ENCODE results near the gene CARNS1.

CARNS1 gene

DNA sequence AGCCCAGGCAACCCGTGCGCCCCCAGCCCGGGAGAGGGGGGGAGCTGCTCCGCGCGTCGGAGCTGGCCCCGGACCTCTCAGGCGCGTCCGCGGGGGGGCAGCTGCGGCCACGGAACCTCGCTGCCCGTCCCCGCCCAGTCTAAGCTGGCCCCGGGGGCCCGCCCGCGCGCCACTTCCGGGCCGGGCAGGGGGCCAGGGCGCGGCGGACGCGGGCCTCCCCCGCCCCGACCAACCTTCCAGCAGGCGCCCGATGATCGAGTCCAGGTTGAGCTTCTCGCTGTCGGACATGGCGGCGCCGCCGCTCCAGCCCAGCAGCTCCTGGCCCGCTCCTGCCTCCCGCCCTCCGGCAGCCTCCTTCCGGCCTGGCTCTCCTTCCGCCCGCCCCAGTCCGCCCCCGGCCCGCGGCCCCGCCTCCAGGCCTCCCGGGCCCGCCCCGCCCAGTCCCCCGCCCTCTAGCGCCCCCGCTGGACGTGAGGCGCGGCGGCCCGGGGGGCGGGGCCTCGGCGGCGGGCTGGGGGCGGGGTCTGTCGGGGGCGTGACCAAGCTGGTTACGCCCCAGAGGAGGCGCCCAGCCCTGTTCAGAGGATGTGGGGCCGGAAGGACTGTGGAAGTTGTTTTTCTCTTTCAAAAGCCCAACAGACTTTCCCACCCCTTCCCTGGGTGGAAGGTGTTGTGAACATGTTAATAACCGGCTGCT lies 13.8 kb upstream of the CARNS1 start, which contains the start of gene PPP1CA:
PPP1CA (minus strand) TSS at position 364 of the 697 bp plus-strand sequence; CDS start at position 288, 76 bp downstream.
- TF ChIP-seq, protein P1, sequence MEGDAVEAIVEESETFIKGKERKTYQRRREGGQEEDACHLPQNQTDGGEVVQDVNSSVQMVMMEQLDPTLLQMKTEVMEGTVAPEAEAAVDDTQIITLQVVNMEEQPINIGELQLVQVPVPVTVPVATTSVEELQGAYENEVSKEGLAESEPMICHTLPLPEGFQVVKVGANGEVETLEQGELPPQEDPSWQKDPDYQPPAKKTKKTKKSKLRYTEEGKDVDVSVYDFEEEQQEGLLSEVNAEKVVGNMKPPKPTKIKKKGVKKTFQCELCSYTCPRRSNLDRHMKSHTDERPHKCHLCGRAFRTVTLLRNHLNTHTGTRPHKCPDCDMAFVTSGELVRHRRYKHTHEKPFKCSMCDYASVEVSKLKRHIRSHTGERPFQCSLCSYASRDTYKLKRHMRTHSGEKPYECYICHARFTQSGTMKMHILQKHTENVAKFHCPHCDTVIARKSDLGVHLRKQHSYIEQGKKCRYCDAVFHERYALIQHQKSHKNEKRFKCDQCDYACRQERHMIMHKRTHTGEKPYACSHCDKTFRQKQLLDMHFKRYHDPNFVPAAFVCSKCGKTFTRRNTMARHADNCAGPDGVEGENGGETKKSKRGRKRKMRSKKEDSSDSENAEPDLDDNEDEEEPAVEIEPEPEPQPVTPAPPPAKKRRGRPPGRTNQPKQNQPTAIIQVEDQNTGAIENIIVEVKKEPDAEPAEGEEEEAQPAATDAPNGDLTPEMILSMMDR (IDR thresholded peaks at IDR 0.05): peak; percentile 68

DNA sequence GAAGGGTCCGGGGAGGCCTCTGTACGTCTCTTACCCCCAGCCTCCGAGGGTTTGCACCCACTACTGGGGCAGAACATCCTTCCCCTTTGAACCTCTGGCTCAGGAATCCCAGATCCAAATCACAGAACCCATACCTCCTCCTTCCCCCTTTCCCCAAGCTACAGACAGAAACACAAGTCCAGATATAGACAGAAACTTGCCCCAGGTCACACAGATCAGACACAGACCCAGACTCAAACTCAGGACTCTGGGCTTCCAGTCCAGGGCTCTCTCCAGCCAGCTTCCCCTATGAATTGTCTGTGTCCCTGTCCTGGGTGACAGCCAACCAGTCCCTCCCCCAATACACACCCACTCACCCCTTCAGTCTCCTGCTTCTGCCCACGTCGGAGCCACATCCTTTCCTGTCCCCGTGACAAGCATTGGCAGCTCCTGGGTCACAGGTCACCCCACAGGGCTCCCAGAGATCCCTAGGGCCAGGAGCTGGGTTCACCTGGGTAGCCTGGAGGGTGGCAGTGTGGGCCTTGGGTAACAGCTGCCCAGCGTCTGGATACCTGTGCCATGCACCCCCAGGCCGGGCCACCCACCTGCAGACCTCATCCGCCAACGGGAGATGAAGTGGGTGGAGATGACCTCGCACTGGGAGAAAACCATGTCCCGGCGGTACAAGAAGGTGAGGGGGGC lies 10.8 kb upstream of the CARNS1 start:
- TF ChIP-seq, protein P1 (IDR thresholded peaks at IDR 0.05): no peak

DNA sequence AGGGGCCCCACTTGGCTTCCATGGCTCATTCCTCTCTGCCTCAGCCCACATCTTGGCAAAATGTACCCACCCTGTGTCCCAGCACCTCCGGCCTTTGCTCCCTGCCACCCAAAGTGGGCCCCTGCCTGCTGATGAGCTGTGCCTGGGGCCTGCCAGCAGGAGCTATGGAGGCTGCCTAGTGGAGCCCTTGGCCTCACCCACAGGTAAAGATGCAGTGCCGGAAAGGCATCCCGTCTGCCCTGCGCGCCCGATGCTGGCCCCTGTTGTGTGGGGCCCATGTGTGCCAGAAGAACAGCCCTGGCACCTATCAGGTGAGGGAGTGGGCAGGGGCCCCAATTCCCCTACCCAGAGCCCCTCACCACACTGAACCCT lies 10.3 kb upstream of the CARNS1 start:
- TF ChIP-seq, protein P1 (IDR thresholded peaks at IDR 0.05): no peak

DNA sequence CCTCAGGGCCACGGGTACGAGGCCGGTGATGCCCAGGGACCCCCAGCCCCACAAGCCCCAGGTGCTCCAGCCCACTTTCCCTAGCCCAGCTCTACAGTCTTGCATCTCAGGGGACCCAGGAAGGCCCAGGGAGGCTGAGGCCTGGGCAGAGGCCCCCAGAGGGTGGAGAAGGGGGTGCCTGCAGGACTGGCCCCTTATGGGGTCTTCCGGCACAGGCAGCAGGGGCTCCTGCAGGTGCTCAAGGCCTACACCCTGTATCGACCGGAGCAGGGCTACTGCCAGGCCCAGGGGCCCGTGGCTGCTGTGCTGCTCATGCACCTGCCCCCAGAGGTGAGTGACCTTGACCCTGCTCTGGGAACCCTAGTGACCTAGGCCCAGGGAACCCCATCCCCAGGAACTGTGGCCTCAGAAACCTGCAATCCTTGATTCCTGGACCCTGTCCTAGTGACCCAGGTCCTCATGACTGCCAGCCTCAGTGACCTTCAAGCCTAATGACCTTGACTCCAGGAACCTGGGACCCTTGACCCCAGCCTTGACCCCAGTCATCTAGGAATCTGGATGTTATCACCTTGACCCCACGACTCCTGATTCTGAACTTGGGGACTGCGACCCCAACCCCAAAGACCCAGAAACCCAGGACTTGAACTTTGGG lies 9.7 kb upstream of the CARNS1 start:
- TF ChIP-seq, protein P1 (IDR thresholded peaks at IDR 0.05): no peak

DNA sequence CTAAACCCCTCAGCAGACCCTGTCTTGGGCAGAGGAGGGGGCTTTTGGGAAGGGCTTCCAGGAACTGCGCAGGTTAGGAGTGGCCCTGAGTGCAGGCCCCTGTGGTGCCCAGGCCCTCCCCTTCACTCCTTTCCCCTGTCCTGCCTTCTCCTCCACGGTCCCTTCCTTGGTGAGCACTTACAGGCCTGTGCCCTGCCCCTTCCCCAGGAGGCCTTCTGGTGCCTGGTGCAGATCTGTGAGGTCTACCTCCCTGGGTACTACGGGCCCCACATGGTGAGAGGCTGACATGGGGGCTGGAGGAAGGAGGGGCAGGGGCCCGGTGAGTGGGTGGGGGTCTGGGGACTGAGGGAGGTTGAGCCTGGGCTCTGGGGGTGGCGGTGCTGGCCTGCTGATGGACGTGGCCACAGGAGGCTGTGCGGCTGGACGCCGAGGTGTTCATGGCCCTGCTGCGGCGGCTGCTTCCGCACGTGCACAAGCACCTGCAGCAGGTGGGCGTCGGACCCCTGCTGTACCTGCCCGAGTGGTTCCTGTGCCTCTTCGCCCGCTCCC lies 9.0 kb upstream of the CARNS1 start:
- TF ChIP-seq, protein P1 (IDR thresholded peaks at IDR 0.05): no peak

DNA sequence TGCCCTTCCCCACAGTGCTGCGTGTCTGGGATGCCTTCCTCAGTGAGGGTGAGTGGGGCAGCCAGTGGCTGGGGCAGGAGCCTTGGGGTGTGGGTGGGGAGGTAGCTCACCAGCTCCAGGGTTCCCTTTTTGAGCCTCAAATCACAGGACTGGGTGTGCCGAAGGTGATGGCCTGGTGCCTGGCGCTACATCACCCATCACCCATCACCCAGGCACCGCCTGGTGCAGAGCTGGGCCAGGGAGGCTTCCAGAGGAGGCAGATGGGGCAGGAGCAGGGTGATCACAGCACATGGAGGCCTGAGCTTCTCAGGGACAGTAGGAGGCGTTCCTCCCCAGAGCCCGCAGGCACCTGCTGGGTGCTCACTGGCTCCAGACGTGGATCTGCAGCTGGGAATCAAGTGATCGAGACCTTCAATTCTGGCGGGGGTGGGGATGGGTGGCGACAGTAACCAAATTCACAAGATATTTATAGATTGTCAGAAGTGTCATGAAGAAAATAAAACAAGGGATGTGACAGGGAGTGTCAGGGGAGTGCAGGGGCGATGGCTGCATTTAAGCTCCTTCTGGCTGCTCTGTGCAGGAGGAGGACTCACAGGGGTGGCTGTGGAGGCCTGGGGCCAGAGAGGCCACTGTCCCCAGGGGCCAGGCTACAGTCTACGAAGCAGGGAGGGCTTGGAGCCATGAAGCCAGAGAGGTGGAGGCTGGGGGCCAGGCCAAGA lies 8.3 kb upstream of the CARNS1 start:
- TF ChIP-seq, protein P1 (IDR thresholded peaks at IDR 0.05): no peak

DNA sequence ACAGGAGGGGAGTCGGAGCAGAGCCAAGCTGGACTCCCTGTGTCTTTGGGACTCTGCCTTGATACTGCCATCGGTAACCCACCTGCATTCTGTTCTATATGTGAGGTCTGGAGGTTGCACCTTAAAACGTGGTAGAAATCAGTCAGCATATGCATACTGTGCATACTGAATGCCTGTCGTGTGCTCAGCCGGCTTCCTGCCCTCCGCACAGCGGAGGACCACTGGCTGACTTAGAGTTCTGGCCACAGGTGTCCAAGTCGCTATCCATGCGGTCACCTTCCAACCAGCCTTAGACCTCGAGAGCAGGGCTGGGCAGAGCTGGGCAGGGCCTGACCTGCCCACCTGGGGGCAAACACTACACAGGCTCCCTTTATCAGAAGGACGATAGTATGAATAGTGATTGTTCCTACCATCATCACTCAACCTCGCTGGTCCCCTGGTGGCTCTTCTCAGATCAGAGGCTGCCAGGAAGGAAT lies 7.8 kb upstream of the CARNS1 start:
- TF ChIP-seq, protein P1 (IDR thresholded peaks at IDR 0.05): no peak
